ENCODE measurements around the gene TIMP4. TPM values are rescaled to one million over a fixed set of nuclear protein-coding genes. Genes with fewer than 3 reads are reported as not detected.

TIMP4 gene
- total and polyA plus RNA-seq, 2 donors (not counting 1 experiment from before 2014, with no cell fraction given), result not detected

DNA sequence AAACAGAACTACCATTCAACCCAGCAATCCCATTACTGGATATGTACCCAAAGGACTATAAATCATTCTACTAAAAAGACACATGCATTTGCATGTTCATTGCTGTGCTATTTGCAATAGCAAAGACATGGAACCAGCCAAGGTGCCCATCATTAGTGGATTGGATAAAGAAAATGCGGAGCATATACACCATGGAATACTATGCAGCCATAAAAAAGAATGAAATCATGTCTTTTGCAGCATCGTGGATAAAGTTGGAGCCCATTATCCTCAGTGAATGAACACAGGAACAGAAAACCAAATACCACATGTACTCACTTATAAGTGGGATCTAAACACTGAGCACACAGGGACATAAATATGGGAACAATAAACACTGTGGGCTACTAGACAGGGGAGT is 43.1 kb upstream of the TIMP4 start:
- WGBS (ENCODE audit: insufficient coverage), result no CpG with 5 or more reads among the region's 2 CpGs
- Mint-ChIP-seq H3K4me3 (no peak overlapping the region), H3K9me3 (ENCODE audit: insufficient read depth) (no peaks in the 10 kb centered on the region), H3K27me3 (peaks cover 19% of the 10 kb centered on the region), H3K4me1 (no peaks in the 10 kb centered on the region), H3K27ac (no peak overlapping the region)
- POLR2A ChIA-PET, result interaction anchor here (0.7 kb wide), 1 partner anchor 52 kb away, joined by 6 read pairs; no protein-coding TSS in a partner anchor
- H2AFZ ChIP-seq (ENCODE audit: insufficient read depth, low read depth, low read length, poor library complexity, severe bottlenecking), result no peak overlapping the region
- H3K27me3 ChIP-seq (replicated peaks in 1 of 4; ENCODE audit: control extremely low read depth in 1 of 4, control insufficient read depth in 3 of 4, insufficient read depth in 4 of 4, low read length in 3 of 4), result peaks cover 0 to 3% (median 0%) of the 10 kb centered on the region in 4 experiments
- no peak for ATAC-seq (ENCODE audit: low read depth)
- H3K4me3 ChIP-seq (ENCODE audit: control extremely low read depth in 1 of 5, extremely low read depth in 1 of 5, insufficient read depth in 1 of 5, low read depth in 2 of 5, low read length in 4 of 5), result no peak overlapping the region
- no peak overlapping the region for H3K9ac ChIP-seq (ENCODE audit: low read length)
- no peak for TF ChIP-seq EZH2 (IDR thresholded peaks at IDR 0.05; ENCODE audit: borderline replicate concordance, insufficient read depth, low read depth, low read length, poor library complexity, severe bottlenecking)
- no peak for TF ChIP-seq CTCF (IDR thresholded peaks at IDR 0.05)
- intact Hi-C loops (cut with micrococcal nuclease), result no loop called here
- H3K27ac ChIP-seq (ENCODE audit: low read length in 2 of 2), result no peak overlapping the region
- DNase-seq, result no peak
- H3K4me2 ChIP-seq (replicated peaks; ENCODE audit: low read depth, low read length, poor library complexity, severe bottlenecking), result no peak overlapping the region
- H3K9me3 ChIP-seq (ENCODE audit: control extremely low read depth in 1 of 3, control insufficient read depth in 2 of 3, insufficient read depth in 1 of 3, low read length in 2 of 3), result peaks cover 0 to 2% (median 0%) of the 10 kb centered on the region in 3 donors
- no peaks in the 10 kb centered on the region for H3K4me1 ChIP-seq (ENCODE audit: control insufficient read depth in 2 of 2, insufficient read depth in 2 of 2, low read length in 2 of 2)
- H3K79me2 ChIP-seq (ENCODE audit: control insufficient read depth, insufficient read depth, low read length), result no peaks in the 10 kb centered on the region
- CTCF ChIA-PET, result no interaction called here
- no peaks in the 10 kb centered on the region for H3K36me3 ChIP-seq (replicated peaks in 1 of 2; ENCODE audit: control extremely low read depth in 1 of 2, control insufficient read depth in 1 of 2, extremely low read depth in 1 of 2, insufficient read depth in 2 of 2, low read length in 1 of 2)
- H4K20me1 ChIP-seq (ENCODE audit: control insufficient read depth, insufficient read depth, low read length, poor library complexity, severe bottlenecking), result no peaks in the 10 kb centered on the region

GRCh38 chr3:12198301-12198700 is 39.6 kb upstream of the TIMP4 start:
- H3K9me3 ChIP-seq (ENCODE audit: control extremely low read depth in 1 of 3, control insufficient read depth in 2 of 3, insufficient read depth in 1 of 3, low read length in 2 of 3), result peaks cover 0 to 2% (median 0%) of the 10 kb centered on the region in 3 donors
- ChIA-PET POLR2A (no interaction called here), CTCF (interaction anchor here (0.6 kb wide), 1 partner anchor 19 kb away, joined by 4 read pairs; no protein-coding TSS in a partner anchor)
- no peak for TF ChIP-seq EZH2 (IDR thresholded peaks at IDR 0.05; ENCODE audit: borderline replicate concordance, insufficient read depth, low read depth, low read length, poor library complexity, severe bottlenecking)
- TF ChIP-seq CTCF (IDR thresholded peaks at IDR 0.05), result no peak
- H3K27ac ChIP-seq (ENCODE audit: low read length in 2 of 2), result no peak overlapping the region
- H2AFZ ChIP-seq (ENCODE audit: insufficient read depth, low read depth, low read length, poor library complexity, severe bottlenecking), result no peak overlapping the region
- peaks cover 0 to 3% (median 0%) of the 10 kb centered on the region in 4 experiments for H3K27me3 ChIP-seq (replicated peaks in 1 of 4; ENCODE audit: control extremely low read depth in 1 of 4, control insufficient read depth in 3 of 4, insufficient read depth in 4 of 4, low read length in 3 of 4)
- no peak overlapping the region for H3K4me3 ChIP-seq (ENCODE audit: control extremely low read depth in 1 of 5, extremely low read depth in 1 of 5, insufficient read depth in 1 of 5, low read depth in 2 of 5, low read length in 4 of 5)
- no peak overlapping the region for H3K9ac ChIP-seq (ENCODE audit: low read length)
- intact Hi-C loops (cut with micrococcal nuclease), result no loop called here
- no CpG with 5 or more reads among the region's 5 CpGs for WGBS (ENCODE audit: insufficient coverage)
- H3K79me2 ChIP-seq (ENCODE audit: control insufficient read depth, insufficient read depth, low read length), result no peaks in the 10 kb centered on the region
- peaks cover 15% of the 10 kb centered on the region for H3K27me3 Mint-ChIP-seq
- peaks cover 0 to 3% of the 10 kb centered on the region in 2 donors for H3K4me1 ChIP-seq (ENCODE audit: control insufficient read depth in 2 of 2, insufficient read depth in 2 of 2, low read length in 2 of 2)
- H3K36me3 ChIP-seq (replicated peaks in 1 of 2; ENCODE audit: control extremely low read depth in 1 of 2, control insufficient read depth in 1 of 2, extremely low read depth in 1 of 2, insufficient read depth in 2 of 2, low read length in 1 of 2), result no peaks in the 10 kb centered on the region
- H3K27ac Mint-ChIP-seq, result no peak overlapping the region
- no peak overlapping the region for H3K4me3 Mint-ChIP-seq
- H3K4me2 ChIP-seq (replicated peaks; ENCODE audit: low read depth, low read length, poor library complexity, severe bottlenecking), result no peak overlapping the region
- H4K20me1 ChIP-seq (ENCODE audit: control insufficient read depth, insufficient read depth, low read length, poor library complexity, severe bottlenecking), result no peaks in the 10 kb centered on the region
- no peaks in the 10 kb centered on the region for H3K9me3 Mint-ChIP-seq (ENCODE audit: insufficient read depth)
- no peak for DNase-seq
- no peak for ATAC-seq (ENCODE audit: low read depth)
- H3K4me1 Mint-ChIP-seq, result peaks cover 8% of the 10 kb centered on the region
